Esophagus squamous epithelium (tissue), 5 donors: ENCODE data around the gene SLC28A1. TPM values are rescaled to one million over a fixed set of nuclear protein-coding genes. Genes with fewer than 3 reads are reported as not detected.
A peak's percentile ranks its signal among the peaks of the same experiment; 100 is the strongest.

Source experiments
- DNase-seq: peaks from one replicate; lab custom pipeline; 2025; lab: John Stamatoyannopoulos, UW
- H3K27ac ChIP-seq, 4 donors: fragments of 200-600 bp; sonication (generic); one replicate each; pipeline ENCODE4 v1.5.1; 2016 to 2019; ENCODE audit warnings: mild to moderate bottlenecking in 1 of 4
- H3K27me3 ChIP-seq, 4 donors: fragments of 200-600 bp; sonication (generic); 1 replicate in 3 of 4; 2 replicates in 1 of 4; pipeline versions ENCODE4 v1.5.1 to v1.6.0; 2017 to 2021; ENCODE audit warnings: antibody characterized with exemption in 1 of 4
- H3K36me3 ChIP-seq, 3 donors: fragments of 200-600 bp; sonication (generic); one replicate each; pipeline ENCODE4 v1.5.1; 2016 to 2019
- H3K4me1 ChIP-seq, 3 donors: fragments of 200-600 bp; sonication (generic); one replicate each; pipeline ENCODE4 v1.5.1; 2017 to 2019
- H3K4me3 ChIP-seq, 4 donors: fragments of 200-600 bp; sonication (generic); 1 replicate in 3 of 4; 2 replicates in 1 of 4; pipeline ENCODE4 v1.5.1; 2016 to 2019; ENCODE audit warnings: mild to moderate bottlenecking in 2 of 4, moderate library complexity in 1 of 4
- H3K9me3 ChIP-seq, 3 donors: fragments of 200-600 bp; sonication (generic); one replicate each; pipeline ENCODE4 v1.5.1; 2016 to 2019
- POLR2A ChIP-seq, 4 donors: fragments of 450-650 bp; IDR thresholded peaks; one replicate each; pipeline ENCODE4 v1.6.1; 2017; ENCODE audit warnings: antibody characterized with exemption in 4 of 4, mild to moderate bottlenecking in 4 of 4, moderate library complexity in 3 of 4
- WGBS, 2 donors: methylation state at CpG; one replicate each; pipeline ENCODE4 v1.1.5; 2018; 5-methylcytosine and 5-hydroxymethylcytosine counted together
- intact Hi-C: fragments of 100-400 bp; cut with DNase I; formaldehyde crosslinking; loops from one replicate; pipeline ENCODE4 v1.15.0; 2022
- small RNA-seq, 4 donors: library from RNA; depleted of rRNA; stranded (forward); fragments of <200 nt; gene quantifications; one replicate each; pipeline ENCODE3, GENCODE V24; 2016
- total RNA-seq, 4 donors: library from RNA; depleted of rRNA; stranded (reverse); fragments of >200 nt; gene quantifications; one replicate each; pipeline ENCODE4 v1.1.0, GENCODE V29; 2016
- TF ChIP-seq, protein P1 (sequence below), 6 experiments: fragments of 450-650 bp in 4 of 6; fragments of 200-600 bp in 2 of 6; sonication (generic) in 2 of 6; IDR thresholded peaks; one replicate each; pipeline ENCODE4 v1.5.1; 2016 to 2019; ENCODE audit warnings: antibody characterized with exemption in 6 of 6, mild to moderate bottlenecking in 4 of 6, moderate library complexity in 4 of 6
- donor health status: DM: yes; HTN: yes; CAD: no.

The SLC28A1 gene
- total RNA-seq, 4 donors from 2014 or later, result not detected

DNA sequence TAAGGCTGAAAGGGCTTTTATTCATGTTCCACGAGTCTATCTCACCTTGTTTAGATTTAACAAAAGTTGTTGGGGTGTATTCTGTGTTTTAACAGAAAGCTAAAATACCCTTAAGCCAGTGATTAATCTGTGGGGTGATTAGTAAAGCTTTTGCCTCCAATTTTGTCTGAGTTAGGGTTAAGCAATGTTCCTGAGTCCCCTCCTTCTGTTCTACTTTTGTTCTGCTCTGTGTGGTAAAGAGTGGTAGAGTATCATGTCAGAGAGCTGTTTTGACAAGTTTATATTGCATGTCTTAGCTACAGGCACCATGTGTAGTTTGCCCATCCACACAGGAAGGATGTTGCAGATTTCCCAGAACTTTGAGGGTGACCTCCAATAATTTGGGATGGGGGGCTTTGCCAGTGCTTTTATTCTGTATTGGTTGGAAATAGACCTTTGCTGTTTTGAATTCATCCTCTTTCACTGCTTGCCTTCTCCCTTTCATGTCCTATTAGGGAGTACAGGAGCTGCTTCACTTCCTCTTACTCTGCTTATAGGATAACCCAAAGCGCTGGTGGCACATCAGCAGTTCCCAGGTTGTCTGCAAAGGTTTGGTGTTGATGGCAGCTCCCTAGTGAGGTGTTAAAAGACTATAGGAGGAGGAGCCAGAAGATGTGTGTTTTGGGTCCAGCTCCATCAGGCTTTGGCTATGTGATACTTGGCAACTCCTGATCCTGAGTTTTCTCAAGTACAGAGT, 104.6 kb downstream of the SLC28A1 start:
- intact Hi-C loops, result no loop called here
- Histone ChIP-seq H3K27me3 (no peaks in the 10 kb centered on the region), H3K36me3 (no peaks in the 10 kb centered on the region), H3K4me3 (no peak overlapping the region), H3K4me1 (peaks cover 10 to 61% (median 21%) of the 10 kb centered on the region in 3 donors), H3K27ac (peak overlapping the region in 1 of 4 donors; percentile 37), H3K9me3 (no peaks in the 10 kb centered on the region)
- TF ChIP-seq, protein P1, sequence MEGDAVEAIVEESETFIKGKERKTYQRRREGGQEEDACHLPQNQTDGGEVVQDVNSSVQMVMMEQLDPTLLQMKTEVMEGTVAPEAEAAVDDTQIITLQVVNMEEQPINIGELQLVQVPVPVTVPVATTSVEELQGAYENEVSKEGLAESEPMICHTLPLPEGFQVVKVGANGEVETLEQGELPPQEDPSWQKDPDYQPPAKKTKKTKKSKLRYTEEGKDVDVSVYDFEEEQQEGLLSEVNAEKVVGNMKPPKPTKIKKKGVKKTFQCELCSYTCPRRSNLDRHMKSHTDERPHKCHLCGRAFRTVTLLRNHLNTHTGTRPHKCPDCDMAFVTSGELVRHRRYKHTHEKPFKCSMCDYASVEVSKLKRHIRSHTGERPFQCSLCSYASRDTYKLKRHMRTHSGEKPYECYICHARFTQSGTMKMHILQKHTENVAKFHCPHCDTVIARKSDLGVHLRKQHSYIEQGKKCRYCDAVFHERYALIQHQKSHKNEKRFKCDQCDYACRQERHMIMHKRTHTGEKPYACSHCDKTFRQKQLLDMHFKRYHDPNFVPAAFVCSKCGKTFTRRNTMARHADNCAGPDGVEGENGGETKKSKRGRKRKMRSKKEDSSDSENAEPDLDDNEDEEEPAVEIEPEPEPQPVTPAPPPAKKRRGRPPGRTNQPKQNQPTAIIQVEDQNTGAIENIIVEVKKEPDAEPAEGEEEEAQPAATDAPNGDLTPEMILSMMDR (IDR thresholded peaks at IDR 0.05), result no peak
- TF ChIP-seq POLR2A (IDR thresholded peaks at IDR 0.05), result no peak
- DNase-seq, result no peak
- WGBS, 2 donors, result 46 to 55% methylated on average over 2 of the region's 2 CpGs

DNA sequence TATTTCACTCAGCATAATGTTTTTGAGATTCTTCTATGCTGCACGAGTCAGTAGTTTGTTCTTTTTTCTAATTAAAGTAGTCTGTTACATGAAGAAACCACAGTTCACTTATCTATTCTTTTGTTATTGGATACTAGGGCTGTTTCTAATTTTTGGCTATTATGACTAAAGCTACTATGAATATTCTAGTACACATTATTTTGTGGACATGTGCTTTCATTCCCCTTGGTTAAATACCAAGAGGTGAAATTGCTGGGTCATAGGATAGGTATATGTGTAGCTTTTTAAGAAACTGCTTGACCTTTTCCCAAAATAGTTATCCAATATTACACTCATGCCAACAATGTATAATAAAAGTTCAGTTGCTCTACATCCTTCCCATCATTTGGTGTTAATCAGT, 106.0 kb downstream of the SLC28A1 start:
- intact Hi-C loops, result no loop called here
- H3K36me3 ChIP-seq, result no peaks in the 10 kb centered on the region
- 61 to 71% methylated on average over 1 of the region's 1 CpG for WGBS, 2 donors

DNA sequence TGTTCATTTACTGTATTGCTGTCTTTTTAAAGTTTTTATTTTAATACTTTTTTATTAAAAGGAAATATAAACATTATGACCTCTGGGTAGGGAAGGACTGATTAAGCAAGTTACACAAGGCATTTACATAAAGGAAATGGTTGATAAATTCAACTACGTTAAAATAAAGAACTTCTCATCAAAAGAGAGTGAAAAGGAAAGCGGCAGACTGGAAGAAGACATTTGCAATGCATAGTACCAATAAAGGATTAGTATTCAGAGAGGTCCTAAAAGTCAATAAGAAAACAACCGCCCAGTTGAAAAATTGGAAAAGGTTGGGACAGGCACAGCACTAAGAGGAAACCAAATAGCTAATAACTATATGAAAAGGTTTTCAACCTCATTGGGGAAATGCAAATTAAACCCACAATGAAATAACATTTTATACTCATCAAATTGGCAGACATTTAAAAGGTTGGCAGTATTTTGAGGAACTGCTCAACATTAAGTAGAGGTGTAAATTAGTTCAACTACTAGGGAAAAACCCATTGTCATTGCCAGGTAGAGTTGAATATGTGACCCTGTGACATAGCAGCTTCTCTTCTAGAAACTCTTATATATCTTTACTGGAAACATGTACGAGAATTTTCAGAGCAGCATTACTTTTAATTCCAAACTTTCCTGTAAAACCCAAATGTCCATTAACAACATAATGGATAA, 106.7 kb downstream of the SLC28A1 start:
- H3K9me3 ChIP-seq, result no peaks in the 10 kb centered on the region
- peaks cover 10 to 42% (median 21%) of the 10 kb centered on the region in 3 donors for H3K4me1 ChIP-seq
- no peak overlapping the region for H3K4me3 ChIP-seq
- intact Hi-C loops, result no loop called here
- TF ChIP-seq, protein P1 (IDR thresholded peaks at IDR 0.05), result no peak
- TF ChIP-seq POLR2A (IDR thresholded peaks at IDR 0.05), result no peak
- H3K27me3 ChIP-seq, result no peaks in the 10 kb centered on the region
- no peak for DNase-seq
- WGBS, 2 donors, result 66% methylated on average over 4 of the region's 4 CpGs
- H3K36me3 ChIP-seq, result no peaks in the 10 kb centered on the region
- H3K27ac ChIP-seq, result no peak overlapping the region

More for the DNA sequence above, 106.0 kb downstream of the SLC28A1 start:
- no peak for DNase-seq
- Histone ChIP-seq H3K4me3 (no peak overlapping the region), H3K27ac (no peak overlapping the region), H3K27me3 (no peaks in the 10 kb centered on the region), H3K4me1 (peaks cover 10 to 48% (median 21%) of the 10 kb centered on the region in 3 donors), H3K9me3 (no peaks in the 10 kb centered on the region)
- TF ChIP-seq, protein P1 (IDR thresholded peaks at IDR 0.05), result no peak
- TF ChIP-seq POLR2A (IDR thresholded peaks at IDR 0.05), result no peak

DNA sequence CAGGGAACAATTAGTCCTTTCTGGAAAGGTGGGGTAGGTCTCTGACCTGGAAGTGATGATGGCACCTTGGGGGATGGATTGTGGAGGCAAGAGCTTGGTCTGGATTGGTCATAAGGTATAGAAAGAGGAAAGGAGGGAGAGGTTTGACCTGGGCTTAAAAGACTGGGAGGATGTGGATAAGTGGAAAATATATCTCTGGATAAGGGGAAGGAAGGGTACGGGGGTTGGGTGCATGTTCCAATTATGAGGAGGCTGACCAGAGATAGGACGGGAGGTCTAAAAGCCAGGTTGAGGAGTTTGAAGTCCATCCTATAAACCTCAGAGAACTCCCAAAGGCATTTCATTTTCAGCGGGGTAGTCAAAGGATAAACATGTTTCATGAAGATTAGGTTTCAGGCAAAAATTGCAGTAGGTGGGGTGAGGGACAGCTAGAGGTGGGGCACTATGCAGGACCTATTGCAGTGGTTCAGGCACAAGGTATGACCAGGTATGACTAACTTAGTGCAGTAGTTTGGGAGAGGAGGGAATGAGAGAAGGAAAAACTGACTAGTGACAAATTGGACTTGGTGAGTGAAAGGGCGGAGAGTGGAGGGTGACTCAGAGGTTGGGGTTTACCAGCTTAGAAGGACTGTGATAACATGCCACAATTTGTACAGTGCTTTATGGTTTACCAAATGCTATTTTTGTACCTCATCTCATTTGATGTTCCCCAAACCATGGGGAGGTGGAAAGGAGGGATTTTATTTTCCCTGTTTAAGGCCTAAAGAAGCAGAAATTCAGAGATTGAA, 107.9 kb downstream of the SLC28A1 start:
- intact Hi-C loops, result no loop called here
- Histone ChIP-seq H3K27me3 (no peaks in the 10 kb centered on the region), H3K27ac (peak overlapping the region in 1 of 4 donors; percentile 2), H3K4me3 (no peak overlapping the region), H3K9me3 (no peaks in the 10 kb centered on the region), H3K36me3 (no peaks in the 10 kb centered on the region), H3K4me1 (peaks cover 10 to 40% (median 21%) of the 10 kb centered on the region in 3 donors)
- DNase-seq, result no peak
- 48 to 61% methylated on average over 4 of the region's 4 CpGs for WGBS, 2 donors
- TF ChIP-seq, protein P1 (IDR thresholded peaks at IDR 0.05), result no peak
- no peak for TF ChIP-seq POLR2A (IDR thresholded peaks at IDR 0.05)

Small RNA genes lying within 50 kb of the gene (small RNA-seq; reads per million reads assigned to genes)
- gene RF00402 (0 reads per million in 4 donors), gene RNU6-339P (0 reads per million in 4 donors), gene RNU6-796P (0 reads per million in 4 donors)

Other genes starting within 250 kb of the SLC28A1 start
- gene WDR73, start 230.4 kb upstream of the SLC28A1 start, total RNA-seq, result 10 to 100 TPM; 14.1 to 27.5 (median 16.5) TPM
- gene NMB, start 226.5 kb upstream of the SLC28A1 start, total RNA-seq, result 10 to 100 TPM in 3 of 4 donors, 1 to 10 TPM in 1; 2.3 to 20.6 (median 11.0) TPM
- 100 to 1,000 TPM in 1 of 4 donors, 10 to 100 TPM in 3; 54.1 to 103 (median 72.8) TPM for gene SEC11A, start 168.5 kb upstream of the SLC28A1 start, total RNA-seq
- 10 to 100 TPM in 3 of 4 donors, 1 to 10 TPM in 1; 8.0 to 12.2 (median 10.3) TPM for gene ZNF592, start 136.1 kb upstream of the SLC28A1 start, total RNA-seq
- gene ALPK3, start 67.3 kb upstream of the SLC28A1 start, total RNA-seq, result 1 to 10 TPM; 1.8 to 4.2 (median 2.7) TPM
- 10 to 100 TPM; 14.0 to 28.6 (median 22.2) TPM for gene PDE8A, start 97.2 kb downstream of the SLC28A1 start, total RNA-seq